Peyer's patch (tissue), 4 donors: Measurements from ENCODE around the gene SLC29A2. TPM values are rescaled to one million over a fixed set of nuclear protein-coding genes. Genes with fewer than 3 reads are reported as not detected.

Experiments used
- DNase-seq, 3 donors: peaks; one replicate each; pipeline ENCODE4 v3.0.0-alpha.2; 2017 to 2019
- H3K27ac ChIP-seq, 4 donors: fragments of 200-600 bp; sonication (generic); one replicate each; pipeline ENCODE4 v1.5.1; 2016 to 2019
- H3K27me3 ChIP-seq, 2 donors: fragments of 200-600 bp; sonication (generic); one replicate each; pipeline ENCODE4 v1.5.1; 2019
- H3K36me3 ChIP-seq, 3 donors: fragments of 200-600 bp; sonication (generic); one replicate each; pipeline ENCODE4 v1.5.1; 2016 to 2019
- H3K4me1 ChIP-seq, 4 donors: fragments of 200-600 bp; sonication (generic); one replicate each; pipeline ENCODE4 v1.5.1; 2016 to 2019
- H3K4me3 ChIP-seq, 4 donors: fragments of 200-600 bp; sonication (generic); 1 replicate in 3 of 4; 2 replicates in 1 of 4; pipeline ENCODE4 v1.5.1; 2016 to 2019; ENCODE audit warnings: mild to moderate bottlenecking in 1 of 4
- H3K9me3 ChIP-seq, 4 donors: fragments of 200-600 bp; sonication (generic); one replicate each; pipeline ENCODE4 v1.5.1; 2016 to 2019; ENCODE audit warnings: mild to moderate bottlenecking in 1 of 4
- POLR2A ChIP-seq, 2 donors: fragments of 450-650 bp; IDR thresholded peaks; one replicate each; pipeline ENCODE4 v1.5.1; 2017; ENCODE audit warnings: antibody characterized with exemption in 2 of 2, mild to moderate bottlenecking in 2 of 2, moderate library complexity in 2 of 2
- total RNA-seq, 4 donors: library from RNA; depleted of rRNA; stranded (reverse); fragments of >200 nt; gene quantifications; one replicate each; pipeline ENCODE4 v1.1.0, GENCODE V29; 2016
- TF ChIP-seq, protein P1 (sequence below), 6 experiments: fragments of 450-650 bp in 4 of 6; fragments of 200-600 bp in 2 of 6; sonication (generic) in 1 of 6; IDR thresholded peaks; one replicate each; pipeline ENCODE4 v1.5.1; 2017 to 2019; ENCODE audit warnings: antibody characterized with exemption in 6 of 6, mild to moderate bottlenecking in 3 of 6, moderate library complexity in 1 of 6

The SLC29A2 gene
- total RNA-seq, 4 donors from 2014 or later = 7.4 to 21.6 (median 17.1) TPM

DNA sequence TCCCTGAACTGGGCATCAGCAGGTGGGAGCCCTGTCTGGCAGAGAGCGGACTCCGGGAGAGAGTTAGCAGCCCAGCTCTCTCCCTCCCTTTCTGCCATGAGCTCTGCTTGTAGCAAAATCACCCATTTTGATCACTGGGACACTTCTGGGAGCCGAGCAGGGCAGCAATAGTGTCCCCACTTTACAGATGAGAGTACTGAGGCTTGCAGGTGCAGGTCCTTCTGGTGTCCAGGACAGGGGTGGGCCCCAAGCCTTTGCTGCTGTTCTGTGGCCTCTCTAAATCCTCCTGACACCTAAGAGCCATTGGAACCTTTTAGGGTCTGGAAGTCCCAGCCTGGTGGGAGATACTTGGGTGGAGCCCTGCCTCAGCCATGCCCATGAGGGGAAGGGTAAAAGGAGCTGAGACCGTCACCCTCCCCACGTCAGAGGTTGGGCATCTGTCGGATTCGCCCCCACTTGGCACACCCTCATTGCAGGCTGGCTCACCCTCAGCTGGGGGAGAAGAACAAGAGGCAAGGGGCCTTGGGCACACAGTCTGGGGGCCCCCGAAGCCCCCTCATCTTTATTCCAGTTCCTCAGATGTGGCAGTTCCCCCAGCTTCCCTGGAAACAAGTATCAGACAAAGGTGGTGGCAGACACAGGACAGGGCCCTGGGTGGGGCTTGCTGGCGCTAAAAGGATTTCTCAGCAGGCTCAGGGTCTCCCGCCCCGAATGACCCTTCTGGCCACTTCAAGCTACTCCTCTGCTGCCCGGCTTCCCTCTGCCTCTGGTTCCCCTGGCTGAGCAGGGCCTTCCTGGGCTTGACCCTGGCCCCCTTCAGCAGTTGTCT is 39.8 kb downstream of the SLC29A2 start:
- Histone ChIP-seq H3K4me3 (no peak overlapping the region), H3K27me3 (no peaks in the 10 kb centered on the region), H3K4me1 (peaks cover 8 to 44% (median 14%) of the 10 kb centered on the region in 4 donors), H3K9me3 (no peaks in the 10 kb centered on the region), H3K27ac (no peak overlapping the region), H3K36me3 (peaks cover 0 to 27% (median 0%) of the 10 kb centered on the region in 3 donors)
- DNase-seq = no peak
- TF ChIP-seq, protein P1, sequence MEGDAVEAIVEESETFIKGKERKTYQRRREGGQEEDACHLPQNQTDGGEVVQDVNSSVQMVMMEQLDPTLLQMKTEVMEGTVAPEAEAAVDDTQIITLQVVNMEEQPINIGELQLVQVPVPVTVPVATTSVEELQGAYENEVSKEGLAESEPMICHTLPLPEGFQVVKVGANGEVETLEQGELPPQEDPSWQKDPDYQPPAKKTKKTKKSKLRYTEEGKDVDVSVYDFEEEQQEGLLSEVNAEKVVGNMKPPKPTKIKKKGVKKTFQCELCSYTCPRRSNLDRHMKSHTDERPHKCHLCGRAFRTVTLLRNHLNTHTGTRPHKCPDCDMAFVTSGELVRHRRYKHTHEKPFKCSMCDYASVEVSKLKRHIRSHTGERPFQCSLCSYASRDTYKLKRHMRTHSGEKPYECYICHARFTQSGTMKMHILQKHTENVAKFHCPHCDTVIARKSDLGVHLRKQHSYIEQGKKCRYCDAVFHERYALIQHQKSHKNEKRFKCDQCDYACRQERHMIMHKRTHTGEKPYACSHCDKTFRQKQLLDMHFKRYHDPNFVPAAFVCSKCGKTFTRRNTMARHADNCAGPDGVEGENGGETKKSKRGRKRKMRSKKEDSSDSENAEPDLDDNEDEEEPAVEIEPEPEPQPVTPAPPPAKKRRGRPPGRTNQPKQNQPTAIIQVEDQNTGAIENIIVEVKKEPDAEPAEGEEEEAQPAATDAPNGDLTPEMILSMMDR (IDR thresholded peaks at IDR 0.05) = no peak
- no peak for TF ChIP-seq POLR2A (IDR thresholded peaks at IDR 0.05)

DNA sequence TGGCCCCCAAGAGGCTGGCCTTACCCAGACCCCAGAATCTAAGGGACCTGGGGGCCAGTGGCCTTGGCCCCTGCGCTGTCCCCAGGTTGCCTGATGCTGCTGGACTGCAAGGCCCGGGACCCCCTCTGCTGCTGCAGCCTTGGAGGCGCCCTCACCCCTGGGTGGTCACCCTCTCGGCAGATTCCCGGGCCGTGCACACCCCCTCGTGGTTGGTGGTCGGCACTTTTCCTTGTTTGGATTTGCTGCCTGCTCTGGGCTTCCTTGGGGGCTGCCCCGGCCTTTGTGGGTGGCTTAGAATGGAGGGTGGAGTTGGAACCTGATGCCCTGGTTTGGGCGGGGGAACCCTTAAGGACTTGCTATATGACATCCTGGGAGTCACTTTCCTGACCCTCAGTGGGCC is 40.6 kb downstream of the SLC29A2 start:
- Histone ChIP-seq H3K27me3 (no peaks in the 10 kb centered on the region), H3K9me3 (no peaks in the 10 kb centered on the region), H3K4me3 (no peak overlapping the region), H3K4me1 (peaks cover 4 to 44% (median 7%) of the 10 kb centered on the region in 4 donors), H3K36me3 (peaks cover 0 to 27% (median 0%) of the 10 kb centered on the region in 3 donors), H3K27ac (no peak overlapping the region)
- DNase-seq = no peak
- TF ChIP-seq, protein P1 (IDR thresholded peaks at IDR 0.05) = no peak
- TF ChIP-seq POLR2A (IDR thresholded peaks at IDR 0.05) = no peak

DNA sequence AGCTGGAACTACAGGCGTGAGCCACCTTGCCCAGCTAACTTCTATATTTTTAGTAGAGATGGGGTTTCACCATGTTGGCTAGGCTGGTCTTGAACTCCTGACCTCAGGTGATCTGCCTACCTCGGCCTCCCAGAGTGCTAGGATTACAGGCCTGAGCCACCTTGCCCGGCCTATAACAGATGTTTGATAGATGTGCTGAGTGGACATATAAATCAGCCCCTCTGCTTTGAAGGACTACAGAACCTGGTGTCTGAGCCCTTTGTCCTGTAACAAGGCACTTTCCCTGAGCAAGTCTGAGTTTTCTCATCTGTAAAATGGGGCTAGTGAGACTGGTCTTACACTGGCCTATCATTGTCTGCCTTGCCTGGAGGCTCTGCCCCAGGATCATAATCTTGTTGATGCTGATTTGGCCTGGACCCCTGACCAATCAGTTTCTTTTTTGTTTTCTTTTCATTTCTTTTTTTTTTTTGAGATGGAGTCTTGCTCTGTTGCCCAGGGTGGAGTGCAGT is 42.3 kb downstream of the SLC29A2 start:
- H3K4me1 ChIP-seq = peaks cover 0 to 28% (median 2%) of the 10 kb centered on the region in 4 donors
- peak overlapping the region in 1 of 4 donors; percentile 14 for H3K27ac ChIP-seq
- TF ChIP-seq, protein P1 (IDR thresholded peaks at IDR 0.05) = no peak
- no peak for TF ChIP-seq POLR2A (IDR thresholded peaks at IDR 0.05)
- no peak for DNase-seq
- H3K36me3 ChIP-seq = peaks cover 0 to 24% (median 0%) of the 10 kb centered on the region in 3 donors
- no peaks in the 10 kb centered on the region for H3K27me3 ChIP-seq
- H3K4me3 ChIP-seq = no peak overlapping the region
- no peaks in the 10 kb centered on the region for H3K9me3 ChIP-seq

DNA sequence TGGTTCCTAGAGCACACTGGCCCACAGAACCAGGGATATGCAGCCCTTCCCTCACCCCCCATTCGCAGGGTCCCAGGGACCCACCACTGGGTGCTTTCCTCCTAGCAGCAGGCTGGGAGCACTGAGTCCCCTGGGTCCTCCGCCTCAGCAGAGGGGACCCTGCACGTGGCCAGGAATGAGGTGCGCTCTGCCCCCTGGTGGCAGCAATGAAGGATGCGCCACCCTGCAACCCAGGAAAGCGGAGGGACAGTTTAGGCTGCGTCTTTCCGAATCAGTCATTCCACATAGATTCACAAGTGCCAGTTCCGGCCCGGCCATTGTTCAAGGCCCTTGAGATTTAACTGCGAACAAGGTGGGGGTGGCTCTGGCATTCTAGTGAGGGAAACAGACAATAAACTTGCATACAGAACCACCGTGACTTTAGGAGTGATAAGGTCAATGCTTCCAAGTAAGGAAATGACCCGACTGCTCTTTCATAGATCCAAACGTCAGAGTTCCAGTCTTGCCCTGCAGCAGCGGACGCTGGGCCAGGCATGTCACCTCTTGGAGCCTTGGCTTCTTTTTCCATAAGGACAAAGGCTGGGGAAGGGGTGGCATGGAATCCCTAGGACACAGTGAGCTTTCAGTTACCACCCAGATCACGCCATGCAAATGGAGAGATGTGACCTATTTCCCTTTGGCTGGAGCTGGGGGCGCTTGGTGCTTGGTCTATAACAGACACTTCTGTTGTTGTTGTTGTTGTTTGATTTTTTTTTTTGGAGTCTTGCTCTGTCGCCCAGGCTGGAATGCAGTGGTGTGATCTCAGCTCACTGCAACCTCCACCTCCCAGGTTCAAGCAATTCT is 43.0 kb downstream of the SLC29A2 start:
- Histone ChIP-seq H3K4me1 (peaks cover 0 to 27% (median 2%) of the 10 kb centered on the region in 4 donors), H3K9me3 (no peaks in the 10 kb centered on the region), H3K27me3 (no peaks in the 10 kb centered on the region), H3K36me3 (peaks cover 0 to 19% (median 0%) of the 10 kb centered on the region in 3 donors), H3K4me3 (peak overlapping the region in 1 of 4 donors; percentile 14), H3K27ac (peak overlapping the region in 3 of 4 donors; percentile 14 to 59 (median 46))
- TF ChIP-seq POLR2A (IDR thresholded peaks at IDR 0.05) = no peak
- TF ChIP-seq, protein P1 (IDR thresholded peaks at IDR 0.05) = peak; percentile 91 to 98 (median 96)
- peak; percentile 72 to 92 (median 87) for DNase-seq

DNA sequence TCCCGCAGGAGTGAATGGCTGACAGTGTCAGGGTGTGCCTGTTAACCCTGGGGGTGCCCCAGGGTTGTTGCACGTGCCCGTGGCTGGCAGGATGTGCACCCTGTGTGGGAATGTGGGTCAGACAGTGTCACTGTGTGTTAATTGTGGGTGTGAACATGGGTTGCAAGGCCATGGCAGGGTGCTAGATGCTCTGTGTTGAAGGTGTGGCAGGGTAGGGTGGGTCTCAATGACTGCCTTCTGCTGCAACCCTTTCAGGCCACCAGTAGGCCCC is 43.6 kb downstream of the SLC29A2 start:
- Histone ChIP-seq H3K9me3 (no peaks in the 10 kb centered on the region), H3K36me3 (peaks cover 0 to 13% (median 0%) of the 10 kb centered on the region in 3 donors), H3K4me1 (peaks cover 0 to 27% (median 2%) of the 10 kb centered on the region in 4 donors), H3K27ac (peak overlapping the region in 3 of 4 donors; percentile 14 to 59 (median 46)), H3K4me3 (no peak overlapping the region), H3K27me3 (no peaks in the 10 kb centered on the region)
- no peak for DNase-seq
- no peak for TF ChIP-seq POLR2A (IDR thresholded peaks at IDR 0.05)
- TF ChIP-seq, protein P1 (IDR thresholded peaks at IDR 0.05) = no peak
